RWPE1 (cell line): ENCODE measurements around the gene TPO.

Experiments used
- CTCF ChIA-PET: fragments of 350-600 bp; sonication (Branson Sonifier 250); formaldehyde crosslinking; extraction: SDS; loops from one replicate; lab custom pipeline; 2021; lab: Yijun Ruan, JAX
- POLR2A ChIA-PET: fragments of 400-600 bp; formaldehyde crosslinking; extraction: SDS; loops from one replicate; lab custom pipeline; 2020; ENCODE audit warnings: antibody characterized with exemption; ENCODE audit not compliant: low non-redundant PET; lab: Yijun Ruan, JAX
- DNase-seq: peaks from one replicate; pipeline ENCODE4 v3.0.0; 2012; ENCODE audit warnings: low spot score
- H3K27ac ChIP-seq: fragments of 450-650 bp; 2 replicates; pipeline ENCODE4 v1.5.1; 2017
- CTCF ChIP-seq: fragments of 450-650 bp; conservative IDR thresholded peaks from 2 replicates; pipeline ENCODE4 v1.5.1; 2017; ENCODE audit warnings: low read depth, mild to moderate bottlenecking

TPO gene

DNA sequence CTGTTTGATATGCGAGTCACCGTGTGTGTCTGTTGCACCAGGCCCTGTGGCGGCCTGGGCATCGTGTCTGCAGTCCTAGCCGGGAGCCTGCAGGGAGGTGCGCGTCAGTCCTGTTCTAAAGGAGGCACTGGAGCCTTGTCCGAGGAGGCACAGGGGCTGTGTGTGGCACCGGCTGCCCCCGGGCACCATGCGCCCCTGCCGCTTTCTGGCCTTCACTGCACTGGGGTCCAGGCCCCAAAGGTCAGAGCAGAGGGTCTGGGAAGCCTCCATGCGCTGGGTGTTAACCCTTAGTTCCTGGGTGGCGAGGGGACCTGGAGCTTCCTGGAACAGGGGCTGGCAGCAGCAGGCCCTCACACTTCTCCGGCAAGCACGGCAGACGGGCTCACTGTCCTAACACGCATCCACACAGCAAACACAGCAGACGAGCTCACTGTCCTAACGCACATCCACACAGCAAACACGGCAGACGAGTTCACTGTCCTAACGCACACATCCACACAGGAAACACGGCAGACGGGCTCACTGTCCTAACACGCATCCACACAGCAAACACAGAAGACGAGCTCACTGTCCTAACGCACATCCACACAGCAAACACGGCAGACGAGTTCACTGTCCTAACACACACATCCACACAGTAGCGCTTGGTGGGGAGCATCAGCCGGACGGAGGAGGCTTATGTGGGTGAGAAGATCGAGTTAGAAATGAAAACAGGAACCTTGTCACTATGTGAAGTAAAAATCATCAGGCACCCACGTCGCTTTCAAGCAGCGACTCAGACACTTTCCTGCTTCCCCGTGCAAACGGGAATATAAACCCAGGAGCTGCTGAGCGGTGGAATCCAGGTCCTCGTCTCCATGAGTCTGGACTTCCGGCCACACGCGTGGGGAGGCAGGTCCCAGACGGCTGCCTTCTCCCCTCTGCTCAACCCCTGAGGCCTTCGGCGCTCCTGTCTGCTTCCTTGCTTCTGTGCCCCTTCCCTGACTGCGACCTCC lies 65.3 kb downstream of the TPO start:
- CTCF ChIA-PET: no interaction called here
- TF ChIP-seq CTCF: no peak
- DNase-seq: no peak
- H3K27ac ChIP-seq: no peak overlapping the region
- POLR2A ChIA-PET: no interaction called here

GRCh38 chr2:1479346-1479745 lies 66.1 kb downstream of the TPO start:
- no peak for TF ChIP-seq CTCF
- ChIA-PET CTCF (interaction anchor here (0.7 kb wide), 1 partner anchor 22 kb away, joined by 3 read pairs; no protein-coding TSS in a partner anchor), POLR2A (no interaction called here)
- DNase-seq: no peak
- H3K27ac ChIP-seq: no peak overlapping the region

DNA sequence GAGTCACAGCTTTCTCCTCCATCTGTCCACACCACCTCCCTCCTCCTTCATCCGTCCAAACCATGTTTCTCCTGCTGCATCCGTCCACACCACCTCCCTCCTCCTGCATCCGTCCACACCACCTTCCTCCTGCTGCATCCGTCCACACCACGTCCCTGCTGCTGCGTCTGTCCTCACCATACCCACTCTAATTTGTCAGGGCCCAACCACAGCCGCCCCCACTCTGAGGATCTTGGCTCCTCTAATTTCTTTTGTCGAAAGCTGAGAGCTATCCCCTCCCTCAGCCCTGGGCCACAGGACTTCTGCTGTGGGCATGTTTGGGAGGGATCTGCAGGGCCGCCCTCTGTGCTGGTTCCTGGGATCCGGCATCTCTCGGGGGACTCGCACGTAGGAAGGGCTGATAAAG lies 67.4 kb downstream of the TPO start:
- POLR2A ChIA-PET: no interaction called here
- CTCF ChIA-PET: no interaction called here
- H3K27ac ChIP-seq: no peak overlapping the region
- no peak for DNase-seq
- TF ChIP-seq CTCF: no peak

GRCh38 chr2:1481406-1482252 lies 68.4 kb downstream of the TPO start:
- ChIA-PET POLR2A (no interaction called here), CTCF (no interaction called here)
- no peak overlapping the region for H3K27ac ChIP-seq
- no peak for DNase-seq
- TF ChIP-seq CTCF: no peak

- H3K27ac ChIP-seq: no peak overlapping the region
- no peak for TF ChIP-seq CTCF
- ChIA-PET POLR2A (no interaction called here), CTCF (no interaction called here)
- DNase-seq: no peak
Observed at GRCh38 chr2:1482253-1482675, 69.0 kb downstream of the TPO start.

DNA sequence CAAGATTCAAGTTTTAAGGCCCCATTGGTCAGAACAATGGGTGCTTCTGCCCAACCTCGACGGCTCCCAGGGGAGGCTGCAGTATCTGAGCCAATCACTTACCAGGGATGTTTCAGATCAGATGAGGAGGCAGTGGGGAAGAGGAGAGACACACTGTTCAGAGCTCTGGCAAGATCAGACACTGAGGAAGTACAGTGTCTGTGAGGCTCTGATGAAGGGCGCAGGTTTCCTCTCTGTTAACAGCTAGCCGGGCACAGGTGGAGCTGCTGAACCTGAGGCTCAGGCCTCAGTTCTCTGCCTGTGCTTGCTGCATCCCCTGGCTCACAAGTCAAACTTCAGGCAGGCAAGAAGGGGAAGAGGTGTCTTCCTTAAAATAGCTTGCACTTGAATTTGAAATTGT lies 69.7 kb downstream of the TPO start:
- CTCF ChIA-PET: no interaction called here
- H3K27ac ChIP-seq: no peak overlapping the region
- POLR2A ChIA-PET: no interaction called here
- TF ChIP-seq CTCF: no peak
- DNase-seq: no peak
